ENCODE data around the gene CNTN1. TPM values are rescaled to one million over a fixed set of nuclear protein-coding genes. Genes with fewer than 3 reads are reported as not detected.

The CNTN1 gene
- total RNA-seq, 1 donor: 0.36 TPM

GRCh38 chr12:41112903-41113302, 420.7 kb downstream of the CNTN1 start:
- DNase-seq (ENCODE audit: insufficient read length, low spot score, missing footprints): no peak
- Histone ChIP-seq H3K27ac (ENCODE audit: low read depth, low read length) (no peak overlapping the region), H3K9me3 (ENCODE audit: low read depth, low read length) (no peaks in the 10 kb centered on the region), H3K4me1 (ENCODE audit: insufficient read depth, low read length) (no peaks in the 10 kb centered on the region), H3K36me3 (ENCODE audit: insufficient read depth, low read length) (no peaks in the 10 kb centered on the region), H3K4me3 (ENCODE audit: insufficient read depth, low read length) (no peak overlapping the region), H3K79me2 (ENCODE audit: insufficient read depth, low read length) (no peaks in the 10 kb centered on the region), H3K27me3 (ENCODE audit: insufficient read depth, low read length) (no peaks in the 10 kb centered on the region), H2AFZ (ENCODE audit: low read length) (no peak overlapping the region), H3K4me2 (ENCODE audit: insufficient read depth, low read length) (no peak overlapping the region), H4K20me1 (ENCODE audit: insufficient read depth, low read length) (no peaks in the 10 kb centered on the region)
- no peak for TF ChIP-seq CTCF (IDR thresholded peaks at IDR 0.05; ENCODE audit: extremely low read depth, low read depth, low read length)

GRCh38 chr12:41120211-41120610, 428.0 kb downstream of the CNTN1 start:
- Histone ChIP-seq H3K79me2 (ENCODE audit: insufficient read depth, low read length) (no peaks in the 10 kb centered on the region), H2AFZ (ENCODE audit: low read length) (no peak overlapping the region), H3K4me2 (ENCODE audit: insufficient read depth, low read length) (no peak overlapping the region)

GRCh38 chr12:41121374-41121773, 429.1 kb downstream of the CNTN1 start:
- H3K27me3 ChIP-seq (ENCODE audit: insufficient read depth, low read length): no peaks in the 10 kb centered on the region
- H3K9me3 ChIP-seq (ENCODE audit: low read depth, low read length): no peaks in the 10 kb centered on the region
- H3K36me3 ChIP-seq (ENCODE audit: insufficient read depth, low read length): no peaks in the 10 kb centered on the region
- no peak for DNase-seq (ENCODE audit: insufficient read length, low spot score, missing footprints)
- H3K4me3 ChIP-seq (ENCODE audit: insufficient read depth, low read length): no peak overlapping the region
- H4K20me1 ChIP-seq (ENCODE audit: insufficient read depth, low read length): no peaks in the 10 kb centered on the region
- H3K4me1 ChIP-seq (ENCODE audit: insufficient read depth, low read length): no peaks in the 10 kb centered on the region
- H2AFZ ChIP-seq (ENCODE audit: low read length): no peak overlapping the region
- no peak overlapping the region for H3K4me2 ChIP-seq (ENCODE audit: insufficient read depth, low read length)
- no peak overlapping the region for H3K27ac ChIP-seq (ENCODE audit: low read depth, low read length)
- H3K79me2 ChIP-seq (ENCODE audit: insufficient read depth, low read length): no peaks in the 10 kb centered on the region
- no peak for TF ChIP-seq CTCF (IDR thresholded peaks at IDR 0.05; ENCODE audit: extremely low read depth, low read depth, low read length)

More at GRCh38 chr12:41120211-41120610, 428.0 kb downstream of the CNTN1 start:
- no peak for DNase-seq (ENCODE audit: insufficient read length, low spot score, missing footprints)
- Histone ChIP-seq H3K27me3 (ENCODE audit: insufficient read depth, low read length) (no peaks in the 10 kb centered on the region), H3K27ac (ENCODE audit: low read depth, low read length) (no peak overlapping the region), H3K9me3 (ENCODE audit: low read depth, low read length) (no peaks in the 10 kb centered on the region), H3K4me1 (ENCODE audit: insufficient read depth, low read length) (no peaks in the 10 kb centered on the region), H3K36me3 (ENCODE audit: insufficient read depth, low read length) (no peaks in the 10 kb centered on the region), H4K20me1 (ENCODE audit: insufficient read depth, low read length) (no peaks in the 10 kb centered on the region), H3K4me3 (ENCODE audit: insufficient read depth, low read length) (no peak overlapping the region)
- no peak for TF ChIP-seq CTCF (IDR thresholded peaks at IDR 0.05; ENCODE audit: extremely low read depth, low read depth, low read length)
